Stomach (tissue), 9 donors: ENCODE measurements around the gene FCN3. TPM values are rescaled to one million over a fixed set of nuclear protein-coding genes. Genes with fewer than 3 reads are reported as not detected.
"Not testable (repeated sequence)": the region's sequence is repeated elsewhere in the genome, so short reads cannot be mapped to it uniquely, and the experiment has no call there.

Source experiments
- DNase-seq, 2 donors: peaks; one replicate each; pipeline versions ENCODE4 v3.0.0 to v3.0.0-alpha.2; 2013 to 2019
- H3K27ac ChIP-seq, 5 donors: fragments of 200-600 bp in 4 of 5; sonication (generic) in 4 of 5; one replicate each; pipeline ENCODE4 v1.5.1; 2013 to 2019; ENCODE audit warnings: mild to moderate bottlenecking in 1 of 5, moderate library complexity in 1 of 5
- H3K27me3 ChIP-seq, 3 donors: fragments of 200-600 bp; sonication (generic); one replicate each; pipeline ENCODE4 v1.5.1; 2017 to 2019; ENCODE audit warnings: mixed run types in 1 of 3
- H3K36me3 ChIP-seq, 4 donors: fragments of 200-600 bp; sonication (generic); 1 replicate in 3 of 4; 2 replicates in 1 of 4; pipeline ENCODE4 v1.5.1; 2016 to 2019
- H3K4me1 ChIP-seq, 4 donors: fragments of 200-600 bp; sonication (generic); one replicate each; pipeline ENCODE4 v1.5.1; 2016 to 2019
- H3K4me3 ChIP-seq, 4 donors: fragments of 200-600 bp; sonication (generic) in 3 of 4; one replicate each; pipeline ENCODE4 v1.5.1; 2016 to 2019; ENCODE audit warnings: mild to moderate bottlenecking in 1 of 4
- H3K9me3 ChIP-seq, 4 donors: fragments of 200-600 bp; sonication (generic); one replicate each; pipeline ENCODE4 v1.5.1; 2016 to 2019
- EP300 ChIP-seq: sonication (generic); formaldehyde crosslinking; IDR thresholded peaks from one replicate; pipeline ENCODE4 v1.6.1; 2017; ENCODE audit warnings: antibody characterized with exemption
- POLR2A ChIP-seq, 4 donors: fragments of 450-650 bp; IDR thresholded peaks; one replicate each; pipeline ENCODE4 v1.6.1; 2016; ENCODE audit warnings: antibody characterized with exemption in 4 of 4, control low read depth in 2 of 4, mild to moderate bottlenecking in 1 of 4, moderate library complexity in 1 of 4
- POLR2AphosphoS5 ChIP-seq, 3 donors: sonication (generic); formaldehyde crosslinking; IDR thresholded peaks; one replicate each; pipeline ENCODE4 v1.6.1; 2016; ENCODE audit warnings: antibody characterized with exemption in 3 of 3
- WGBS, 5 donors: extraction: QIAGEN DNeasy Blood & Tissue Kit in 3 of 5; methylation state at CpG; one replicate each; pipeline versions ENCODE4 v1.1.5 to v1.1.7; 2013 to 2018; 5-methylcytosine and 5-hydroxymethylcytosine counted together
- intact Hi-C: fragments of 100-400 bp; cut with DNase I; formaldehyde crosslinking; loops from one replicate; pipeline ENCODE4 v1.15.1; 2023; ENCODE audit warnings: low total_unique reads
- polyA plus RNA-seq, 3 donors: library from polyadenylated mRNA; stranded (reverse); fragments of 200-250 nt; gene quantifications; one replicate each; pipeline ENCODE4 v1.2.3, GENCODE V29; 2013
- total RNA-seq, 5 donors: library from RNA; depleted of rRNA; stranded (reverse); fragments of >200 nt; gene quantifications; one replicate each; pipeline versions ENCODE4 v1.1.0 to v1.2.3, GENCODE V29; 2014 to 2016
- TF ChIP-seq, protein P1 (sequence below), 7 experiments: fragments of 450-650 bp in 4 of 7; fragments of 200-600 bp in 3 of 7; sonication (generic) in 3 of 7; IDR thresholded peaks; one replicate each; pipeline ENCODE4 v1.5.1; 2016 to 2019; ENCODE audit warnings: antibody characterized with exemption in 7 of 7, control low read depth in 2 of 7, mild to moderate bottlenecking in 1 of 7
- donor health status: healthy with polysubstance abuse.
- donor health status: Bipolar disorder and iron deficiency.
- donor health status: healthy.

FCN3 gene
- total and polyA plus RNA-seq, 8 donors, result 0.55 to 15.2 (median 4.6) TPM; not detected in 2

DNA sequence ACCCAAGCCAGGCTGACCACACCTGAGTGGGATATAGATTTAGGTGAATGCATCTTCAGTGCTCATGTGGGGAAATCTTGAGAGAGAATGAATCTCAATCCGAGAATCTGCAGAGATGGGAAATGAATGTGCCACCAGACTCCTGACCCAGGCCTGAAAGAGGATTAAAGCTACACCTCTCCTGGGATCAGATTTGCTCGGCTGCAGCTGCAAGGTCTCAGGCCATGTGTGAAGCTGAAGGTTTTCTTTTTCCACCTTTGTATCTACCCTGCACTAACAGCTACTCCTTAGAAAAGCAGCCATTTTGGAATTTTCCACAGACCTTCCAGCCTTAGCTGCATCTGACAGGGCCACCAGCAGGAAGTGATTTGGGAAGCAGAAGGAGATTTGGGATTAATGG is 36.1 kb upstream of the FCN3 start:
- TF ChIP-seq POLR2AphosphoS5 (IDR thresholded peaks at IDR 0.05) (no peak), POLR2A (IDR thresholded peaks at IDR 0.05) (no peak), EP300 (no peak)
- TF ChIP-seq, protein P1, sequence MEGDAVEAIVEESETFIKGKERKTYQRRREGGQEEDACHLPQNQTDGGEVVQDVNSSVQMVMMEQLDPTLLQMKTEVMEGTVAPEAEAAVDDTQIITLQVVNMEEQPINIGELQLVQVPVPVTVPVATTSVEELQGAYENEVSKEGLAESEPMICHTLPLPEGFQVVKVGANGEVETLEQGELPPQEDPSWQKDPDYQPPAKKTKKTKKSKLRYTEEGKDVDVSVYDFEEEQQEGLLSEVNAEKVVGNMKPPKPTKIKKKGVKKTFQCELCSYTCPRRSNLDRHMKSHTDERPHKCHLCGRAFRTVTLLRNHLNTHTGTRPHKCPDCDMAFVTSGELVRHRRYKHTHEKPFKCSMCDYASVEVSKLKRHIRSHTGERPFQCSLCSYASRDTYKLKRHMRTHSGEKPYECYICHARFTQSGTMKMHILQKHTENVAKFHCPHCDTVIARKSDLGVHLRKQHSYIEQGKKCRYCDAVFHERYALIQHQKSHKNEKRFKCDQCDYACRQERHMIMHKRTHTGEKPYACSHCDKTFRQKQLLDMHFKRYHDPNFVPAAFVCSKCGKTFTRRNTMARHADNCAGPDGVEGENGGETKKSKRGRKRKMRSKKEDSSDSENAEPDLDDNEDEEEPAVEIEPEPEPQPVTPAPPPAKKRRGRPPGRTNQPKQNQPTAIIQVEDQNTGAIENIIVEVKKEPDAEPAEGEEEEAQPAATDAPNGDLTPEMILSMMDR (IDR thresholded peaks at IDR 0.05), result no peak
- Histone ChIP-seq H3K4me3 (no peak overlapping the region), H3K9me3 (no peaks in the 10 kb centered on the region), H3K4me1 (peaks cover 0 to 33% (median 12%) of the 10 kb centered on the region in 4 donors), H3K27ac (no peak overlapping the region), H3K27me3 (no peaks in the 10 kb centered on the region), H3K36me3 (peaks cover 93 to 98% (median 96%) of the 10 kb centered on the region in 4 donors)
- WGBS, 5 donors, result 79 to 95% (median 90%) methylated on average over 2 of the region's 2 CpGs
- intact Hi-C loops, result no loop called here
- DNase-seq, result no peak

DNA sequence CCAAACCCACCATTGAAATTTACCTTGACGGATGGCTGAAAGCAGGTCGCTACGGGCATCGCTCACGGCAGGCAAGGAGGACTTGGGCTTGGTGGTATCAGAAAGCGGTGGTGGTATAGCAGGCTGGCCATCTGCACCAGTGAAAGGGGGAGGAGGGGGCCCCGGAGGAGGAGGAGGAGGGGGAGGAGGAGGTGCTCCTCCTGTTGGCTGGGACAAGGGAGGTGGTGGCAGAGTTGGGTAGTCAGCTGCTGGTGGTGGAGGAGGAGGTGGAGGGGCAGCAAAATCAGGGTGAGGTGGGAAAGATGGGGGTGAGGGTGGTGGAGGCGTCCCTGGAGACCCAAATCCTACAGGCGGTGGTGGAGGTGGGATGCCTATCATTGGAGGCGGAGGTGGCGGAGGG is 35.0 kb upstream of the FCN3 start:
- Histone ChIP-seq H3K4me1 (peaks cover 0 to 35% (median 21%) of the 10 kb centered on the region in 4 donors), H3K36me3 (peaks cover 85 to 94% (median 89%) of the 10 kb centered on the region in 4 donors), H3K9me3 (no peaks in the 10 kb centered on the region), H3K4me3 (no peak overlapping the region), H3K27ac (no peak overlapping the region), H3K27me3 (no peaks in the 10 kb centered on the region)
- DNase-seq, result no peak
- WGBS, 5 donors, result 91 to 97% (median 95%) methylated on average over 10 to 11 of the region's 11 CpGs
- intact Hi-C loops, result no loop called here
- TF ChIP-seq POLR2AphosphoS5 (IDR thresholded peaks at IDR 0.05) (no peak), EP300 (no peak), POLR2A (IDR thresholded peaks at IDR 0.05) (no peak)
- TF ChIP-seq, protein P1 (IDR thresholded peaks at IDR 0.05), result no peak

DNA sequence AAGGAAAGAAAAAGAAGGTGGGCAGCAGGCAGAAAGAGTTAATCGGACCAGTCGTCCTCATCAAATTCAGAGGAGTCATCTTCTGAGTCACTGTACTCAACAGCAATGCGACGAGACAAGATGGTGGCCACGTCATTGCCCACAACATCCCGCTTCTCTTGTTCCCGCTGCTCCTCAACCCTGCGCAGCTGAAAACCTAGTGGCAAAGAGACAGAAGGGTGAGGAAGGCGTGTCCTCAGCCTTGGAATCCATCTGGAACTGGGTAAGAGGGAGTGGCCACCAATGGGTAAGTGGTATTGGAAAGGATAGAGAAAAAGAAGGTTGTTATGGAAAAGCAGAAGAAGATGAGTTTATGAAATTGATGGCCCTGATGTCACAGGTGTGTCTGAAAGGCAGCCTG is 33.5 kb upstream of the FCN3 start:
- no peak overlapping the region for H3K4me3 ChIP-seq
- H3K27me3 ChIP-seq, result no peaks in the 10 kb centered on the region
- no peak for DNase-seq
- H3K9me3 ChIP-seq, result no peaks in the 10 kb centered on the region
- H3K27ac ChIP-seq, result no peak overlapping the region
- intact Hi-C loops, result no loop called here
- WGBS, 5 donors, result 90 to 96% (median 95%) methylated on average over 9 of the region's 9 CpGs
- TF ChIP-seq, protein P1 (IDR thresholded peaks at IDR 0.05), result no peak
- TF ChIP-seq EP300 (no peak), POLR2AphosphoS5 (IDR thresholded peaks at IDR 0.05) (no peak), POLR2A (IDR thresholded peaks at IDR 0.05) (no peak)
- peaks cover 10 to 46% (median 34%) of the 10 kb centered on the region in 4 donors for H3K4me1 ChIP-seq
- H3K36me3 ChIP-seq, result peaks cover 70 to 88% (median 80%) of the 10 kb centered on the region in 4 donors

DNA sequence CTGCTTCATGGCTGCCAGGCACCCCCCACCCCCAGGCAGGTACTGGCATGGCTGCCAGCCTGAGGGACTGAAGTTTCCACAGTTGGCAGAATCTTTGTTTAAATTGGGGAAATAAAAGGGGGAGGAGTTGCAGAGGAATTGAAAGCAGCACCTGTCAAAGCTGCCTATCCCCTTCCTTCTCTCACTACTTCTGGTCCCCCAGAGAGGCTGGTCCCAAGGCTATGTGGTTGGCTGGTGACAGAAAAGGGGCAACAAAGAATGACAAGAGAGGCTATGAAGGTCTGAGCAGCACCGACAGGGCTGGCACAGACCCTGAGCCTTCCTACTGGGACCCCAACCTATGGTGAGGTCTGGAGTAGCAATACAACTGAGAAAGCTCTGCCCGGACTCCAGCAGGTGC is 32.2 kb upstream of the FCN3 start:
- H3K9me3 ChIP-seq, DNase-seq, H3K4me3 ChIP-seq, H3K27me3 ChIP-seq, intact Hi-C loops: not testable (repeated sequence)
- Histone ChIP-seq H3K27ac (peak overlapping the region in 4 of 5 donors; percentile 17 to 83 (median 62)), H3K36me3 (peaks cover 56 to 75% (median 66%) of the 10 kb centered on the region in 4 donors), H3K4me1 (peaks cover 23 to 59% (median 47%) of the 10 kb centered on the region in 4 donors)
- WGBS, 5 donors, result 71 to 100% (median 80%) methylated on average over 2 of the region's 2 CpGs

DNA sequence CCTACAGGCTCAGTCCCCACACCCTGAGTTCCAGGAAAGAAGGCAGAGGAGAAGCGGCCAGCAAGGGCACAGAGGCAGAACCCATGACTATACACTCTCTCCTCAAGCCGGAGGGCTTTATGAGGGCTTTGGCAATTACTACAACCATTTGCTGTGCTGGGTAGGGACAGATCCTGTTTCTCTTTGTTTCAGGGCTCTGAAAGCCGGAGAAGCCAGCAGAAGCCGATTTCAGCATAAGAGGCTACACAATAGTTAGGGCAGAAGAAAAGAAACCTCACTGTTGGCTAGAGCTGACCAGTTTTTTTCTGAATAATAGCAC is 31.7 kb upstream of the FCN3 start:
- Histone ChIP-seq H3K4me1 (peaks cover 27 to 64% (median 51%) of the 10 kb centered on the region in 4 donors), H3K27ac (peak overlapping the region; percentile 3 to 83 (median 48)), H3K9me3 (no peaks in the 10 kb centered on the region), H3K36me3 (peaks cover 52 to 70% (median 62%) of the 10 kb centered on the region in 4 donors), H3K27me3 (no peaks in the 10 kb centered on the region), H3K4me3 (no peak overlapping the region)
- intact Hi-C loops, result no loop called here
- 37 to 62% (median 58%) methylated on average over 4 of the region's 4 CpGs for WGBS, 5 donors
- TF ChIP-seq, protein P1 (IDR thresholded peaks at IDR 0.05), result no peak
- TF ChIP-seq POLR2A (IDR thresholded peaks at IDR 0.05) (no peak), POLR2AphosphoS5 (IDR thresholded peaks at IDR 0.05) (no peak), EP300 (no peak)
- DNase-seq, result no peak

DNA sequence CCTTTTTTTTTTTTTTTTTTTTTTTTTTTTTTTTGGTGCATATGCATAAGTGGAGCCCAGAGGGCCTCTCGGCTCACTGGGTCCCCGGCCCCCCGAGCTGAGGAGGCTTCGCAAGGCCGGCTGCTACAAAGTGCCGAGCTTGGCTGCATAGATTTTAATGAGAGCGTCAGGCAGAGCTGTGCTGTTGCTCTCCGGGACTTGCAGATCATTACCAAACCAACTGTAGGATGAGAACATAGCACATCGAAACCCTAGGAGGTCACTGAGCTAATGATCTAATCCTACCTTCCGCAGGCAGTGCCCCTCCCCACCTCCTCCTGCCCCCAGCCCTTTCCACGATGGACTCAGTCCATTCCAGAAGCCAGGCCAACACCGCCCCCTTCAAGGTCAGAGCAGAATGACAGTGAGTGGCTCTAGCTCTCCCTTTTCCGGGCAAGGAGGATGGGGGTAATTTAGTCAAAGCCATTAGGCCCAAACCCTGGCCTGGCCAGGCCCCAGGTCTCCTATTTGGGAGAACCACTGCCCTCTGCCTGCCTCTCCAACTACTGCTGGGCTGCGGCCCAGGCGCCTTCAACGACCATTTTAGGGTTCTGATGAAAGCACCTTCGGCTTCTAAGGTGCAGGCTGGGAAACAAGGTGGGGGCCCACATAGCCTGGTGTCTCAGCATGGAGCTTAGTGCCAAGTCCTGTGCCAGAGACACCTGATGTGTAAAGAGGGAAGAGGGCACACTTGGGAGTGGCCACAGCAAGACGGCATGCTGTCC is 31.2 kb upstream of the FCN3 start:
- Histone ChIP-seq H3K4me1 (peaks cover 28 to 69% (median 54%) of the 10 kb centered on the region in 4 donors), H3K36me3 (peaks cover 46 to 64% (median 56%) of the 10 kb centered on the region in 4 donors), H3K27ac (peak overlapping the region; percentile 3 to 83 (median 76))
- H3K9me3 ChIP-seq, intact Hi-C loops, H3K4me3 ChIP-seq, DNase-seq, H3K27me3 ChIP-seq: not testable (repeated sequence)
- WGBS, 5 donors, result 57 to 86% (median 77%) methylated on average over 10 to 17 of the region's 18 CpGs
